Head of caudate nucleus (tissue), 42 donors: Measurements from ENCODE around the gene SLC24A3.

Source experiments
- DNase-seq, 42 donors: peaks; one replicate each; pipeline versions ENCODE4 v3.0.0 to v3.0.0-alpha.2; 2020 to 2021; ENCODE audit warnings: mixed read lengths in 7 of 42
- intact Hi-C: fragments of 100-400 bp; cut with DNase I; formaldehyde crosslinking; loops from one replicate; pipeline ENCODE4 v1.15.0; 2022

The SLC24A3 gene

GRCh38 chr20:19770375-19770774 is 557.9 kb downstream of the SLC24A3 start:
- peak in 1 of 42 donors; percentile 32 for DNase-seq
- intact Hi-C loops, result no loop called here

- DNase-seq, result peak in 1 of 42 donors; percentile 18
- intact Hi-C loops, result no loop called here
Observed at GRCh38 chr20:19771031-19771430, 558.6 kb downstream of the SLC24A3 start.
